ENCODE data around the gene RADX. TPM values are rescaled to one million over a fixed set of nuclear protein-coding genes. Genes with fewer than 3 reads are reported as not detected.

The RADX gene
- polyA plus RNA-seq, 1 donor (not counting 4 experiments of a cell fraction or from before 2014, with no cell fraction given), result 6.3 TPM

DNA sequence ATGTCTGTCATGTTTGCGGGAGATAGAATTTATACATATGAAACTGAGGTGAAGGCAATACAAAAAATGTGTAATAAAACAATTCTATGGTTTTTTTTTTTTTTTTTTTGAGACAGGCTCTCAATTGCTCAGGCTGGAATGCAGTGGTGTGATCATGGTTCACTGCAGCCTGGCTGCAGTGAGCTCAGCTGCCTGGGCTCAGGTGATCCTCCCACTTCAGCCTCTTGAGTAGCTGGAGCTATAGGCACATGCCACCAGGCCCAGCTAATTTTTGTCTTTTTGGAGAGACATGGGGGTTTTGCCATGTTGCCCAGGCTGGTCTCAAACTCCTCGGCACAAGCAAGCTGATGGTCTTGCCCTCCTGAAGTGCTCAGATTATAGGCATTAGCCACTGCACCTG is 10.1 kb downstream of the RADX start:
- no peak for FAIRE-seq
- Histone ChIP-seq H2AFZ (ENCODE audit: control insufficient read depth, low read length) (no peak overlapping the region), H3K4me2 (ENCODE audit: control insufficient read depth, extremely low read depth, insufficient read depth, low read depth, low read length) (no peak overlapping the region), H3K27me3 (ENCODE audit: control insufficient read depth, extremely low read depth, insufficient read depth, low read length) (no peaks in the 10 kb centered on the region), H3K79me2 (ENCODE audit: control insufficient read depth, insufficient read depth, low read length) (no peaks in the 10 kb centered on the region), H3K9ac (ENCODE audit: control insufficient read depth, extremely low read depth, insufficient read depth, low read length) (no peak overlapping the region), H3K27ac (ENCODE audit: control insufficient read depth, insufficient read depth, low read length) (no peak overlapping the region), H4K20me1 (ENCODE audit: control insufficient read depth, extremely low read depth, insufficient read depth, low read length) (no peaks in the 10 kb centered on the region), H3K4me1 (ENCODE audit: control insufficient read depth, extremely low read depth, insufficient read depth, low read length) (no peaks in the 10 kb centered on the region), H3K9me3 (ENCODE audit: control insufficient read depth, low read depth, low read length) (no peaks in the 10 kb centered on the region), H3K4me3 (ENCODE audit: control insufficient read depth in 2 of 3, extremely low read depth in 1 of 3, insufficient read depth in 2 of 3, low read depth in 1 of 3, low read length in 3 of 3) (no peak overlapping the region), H3K36me3 (ENCODE audit: control insufficient read depth in 2 of 2, extremely low read depth in 1 of 2, insufficient read depth in 2 of 2, low read length in 2 of 2) (no peaks in the 10 kb centered on the region), H3K9me1 (ENCODE audit: control insufficient read depth, extremely low read depth, insufficient read depth, low read length) (no peaks in the 10 kb centered on the region)
- DNase-seq (ENCODE audit: low read depth, low spot score), result no peak
- TF ChIP-seq, protein P1, sequence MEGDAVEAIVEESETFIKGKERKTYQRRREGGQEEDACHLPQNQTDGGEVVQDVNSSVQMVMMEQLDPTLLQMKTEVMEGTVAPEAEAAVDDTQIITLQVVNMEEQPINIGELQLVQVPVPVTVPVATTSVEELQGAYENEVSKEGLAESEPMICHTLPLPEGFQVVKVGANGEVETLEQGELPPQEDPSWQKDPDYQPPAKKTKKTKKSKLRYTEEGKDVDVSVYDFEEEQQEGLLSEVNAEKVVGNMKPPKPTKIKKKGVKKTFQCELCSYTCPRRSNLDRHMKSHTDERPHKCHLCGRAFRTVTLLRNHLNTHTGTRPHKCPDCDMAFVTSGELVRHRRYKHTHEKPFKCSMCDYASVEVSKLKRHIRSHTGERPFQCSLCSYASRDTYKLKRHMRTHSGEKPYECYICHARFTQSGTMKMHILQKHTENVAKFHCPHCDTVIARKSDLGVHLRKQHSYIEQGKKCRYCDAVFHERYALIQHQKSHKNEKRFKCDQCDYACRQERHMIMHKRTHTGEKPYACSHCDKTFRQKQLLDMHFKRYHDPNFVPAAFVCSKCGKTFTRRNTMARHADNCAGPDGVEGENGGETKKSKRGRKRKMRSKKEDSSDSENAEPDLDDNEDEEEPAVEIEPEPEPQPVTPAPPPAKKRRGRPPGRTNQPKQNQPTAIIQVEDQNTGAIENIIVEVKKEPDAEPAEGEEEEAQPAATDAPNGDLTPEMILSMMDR (optimal IDR thresholded peaks at IDR 0.05 in 1 of 3, IDR thresholded peaks at IDR 0.05 in 1 of 3, conservative IDR thresholded peaks at IDR 0.05 in 1 of 3; ENCODE audit: extremely low read depth in 1 of 3, insufficient read depth in 2 of 3, low read length in 3 of 3), result no peak
- TF ChIP-seq EZH2 (IDR thresholded peaks at IDR 0.05; ENCODE audit: low read length), result no peak
- dilution Hi-C loops (cut with MboI; ENCODE audit: extremely low pct_ligation_motif_present, low sequenced_read_pairs), result no loop called here

DNA sequence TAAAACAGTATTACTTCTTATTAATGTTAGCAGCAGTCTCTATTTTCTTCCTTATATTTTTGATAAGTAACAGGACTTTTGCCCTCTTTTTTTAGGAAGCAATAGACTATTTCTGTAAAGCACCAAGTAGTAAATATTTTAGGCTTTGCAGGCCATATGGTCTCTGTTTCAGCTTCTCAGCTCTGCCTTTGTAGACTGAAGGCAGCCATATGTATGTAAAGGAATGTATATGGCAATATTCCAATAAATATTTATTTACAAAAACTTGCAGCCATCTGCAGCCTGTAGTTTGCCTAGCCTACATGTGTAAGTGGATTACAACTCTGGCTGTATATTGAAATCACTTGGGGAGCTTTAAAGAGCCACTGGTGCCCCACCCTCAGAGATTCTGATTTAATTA is 15.0 kb downstream of the RADX start:
- Histone ChIP-seq H3K36me3 (ENCODE audit: control insufficient read depth in 2 of 2, extremely low read depth in 1 of 2, insufficient read depth in 2 of 2, low read length in 2 of 2) (no peaks in the 10 kb centered on the region), H3K4me2 (ENCODE audit: control insufficient read depth, extremely low read depth, insufficient read depth, low read depth, low read length) (no peak overlapping the region), H3K9me3 (ENCODE audit: control insufficient read depth, low read depth, low read length) (no peaks in the 10 kb centered on the region), H4K20me1 (ENCODE audit: control insufficient read depth, extremely low read depth, insufficient read depth, low read length) (no peaks in the 10 kb centered on the region), H3K79me2 (ENCODE audit: control insufficient read depth, insufficient read depth, low read length) (no peaks in the 10 kb centered on the region), H3K9me1 (ENCODE audit: control insufficient read depth, extremely low read depth, insufficient read depth, low read length) (no peaks in the 10 kb centered on the region), H3K4me3 (ENCODE audit: control insufficient read depth in 2 of 3, extremely low read depth in 1 of 3, insufficient read depth in 2 of 3, low read depth in 1 of 3, low read length in 3 of 3) (no peak overlapping the region), H2AFZ (ENCODE audit: control insufficient read depth, low read length) (no peak overlapping the region), H3K27me3 (ENCODE audit: control insufficient read depth, extremely low read depth, insufficient read depth, low read length) (no peaks in the 10 kb centered on the region), H3K4me1 (ENCODE audit: control insufficient read depth, extremely low read depth, insufficient read depth, low read length) (no peaks in the 10 kb centered on the region), H3K9ac (ENCODE audit: control insufficient read depth, extremely low read depth, insufficient read depth, low read length) (no peak overlapping the region), H3K27ac (ENCODE audit: control insufficient read depth, insufficient read depth, low read length) (no peak overlapping the region)
- dilution Hi-C loops (cut with MboI; ENCODE audit: extremely low pct_ligation_motif_present, low sequenced_read_pairs), result no loop called here
- no peak for DNase-seq (ENCODE audit: low read depth, low spot score)
- FAIRE-seq, result no peak
- TF ChIP-seq, protein P1 (optimal IDR thresholded peaks at IDR 0.05 in 1 of 3, IDR thresholded peaks at IDR 0.05 in 1 of 3, conservative IDR thresholded peaks at IDR 0.05 in 1 of 3; ENCODE audit: extremely low read depth in 1 of 3, insufficient read depth in 2 of 3, low read length in 3 of 3), result no peak
- no peak for TF ChIP-seq EZH2 (IDR thresholded peaks at IDR 0.05; ENCODE audit: low read length)

Data from keratinocyte (primary cell).